SK-N-SH treated with all-trans-retinoic acid at 6 μM for 48 hours (cell line): ENCODE results near the gene EXOSC9.

ENCODE experiments used
- ATAC-seq: fragments of 200-7000 bp; cut with Tn5 transposase; 3 replicates; pipeline ENCODE4 v1.9.1; 2020; ENCODE audit warnings: mild to moderate bottlenecking, moderate library complexity
- ARNTL ChIP-seq: fragments of 450-650 bp; formaldehyde crosslinking; IDR thresholded peaks from 2 replicates; pipeline ENCODE4 v1.5.0; 2020; ENCODE audit warnings: low read depth, mild to moderate bottlenecking, moderate library complexity, borderline replicate concordance
- CREB5 ChIP-seq: fragments of 250-450 bp; sonication (Bioruptor Pico); IDR thresholded peaks from 2 replicates; pipeline ENCODE4 v1.5.1; 2020; ENCODE audit warnings: low read depth, mild to moderate bottlenecking, moderate library complexity
- CSDC2 ChIP-seq: fragments of 250-450 bp; sonication (Bioruptor Pico); IDR thresholded peaks from 2 replicates; pipeline ENCODE4 v1.5.0; 2020; ENCODE audit warnings: mild to moderate bottlenecking, moderate library complexity
- CSRNP3 ChIP-seq: fragments of 250-450 bp; sonication (Bioruptor Pico); IDR thresholded peaks from 2 replicates; pipeline ENCODE4 v1.5.1; 2021; ENCODE audit warnings: mild to moderate bottlenecking, moderate library complexity
- ESRRG ChIP-seq: fragments of 250-450 bp; sonication (Bioruptor Pico); IDR thresholded peaks from 2 replicates; pipeline ENCODE4 v1.6.1; 2021; ENCODE audit warnings: mild to moderate bottlenecking
- GLIS3 ChIP-seq: fragments of 250-450 bp; sonication (Bioruptor Pico); IDR thresholded peaks from 2 replicates; pipeline ENCODE4 v1.5.0; 2020; ENCODE audit warnings: mild to moderate bottlenecking, moderate library complexity
- ISL1 ChIP-seq: fragments of 250-450 bp; sonication (Bioruptor Pico); IDR thresholded peaks from 2 replicates; pipeline ENCODE4 v2.1.2; 2022; ENCODE audit warnings: mild to moderate bottlenecking, moderate library complexity
- OSR1 ChIP-seq: fragments of 250-450 bp; sonication (Bioruptor Pico); IDR thresholded peaks from 2 replicates; pipeline ENCODE4 v1.8.0; 2022; ENCODE audit warnings: moderate library complexity, mild to moderate bottlenecking, inconsistent platforms
- PATZ1 ChIP-seq: fragments of 250-450 bp; sonication (Bioruptor Pico); IDR thresholded peaks from 2 replicates; pipeline ENCODE4 v1.8.0; 2020; ENCODE audit warnings: mild to moderate bottlenecking, moderate library complexity, borderline replicate concordance
- POU6F1 ChIP-seq: fragments of 250-450 bp; sonication (Bioruptor Pico); IDR thresholded peaks from 2 replicates; pipeline ENCODE4 v1.8.0; 2021; ENCODE audit warnings: low read depth, mild to moderate bottlenecking, moderate library complexity, borderline replicate concordance
- PPARA ChIP-seq: fragments of 250-450 bp; sonication (Bioruptor Pico); IDR thresholded peaks from 2 replicates; pipeline ENCODE4 v1.5.0; 2020; ENCODE audit warnings: mild to moderate bottlenecking, borderline replicate concordance
- RARB ChIP-seq: fragments of 250-450 bp; sonication (Bioruptor Pico); IDR thresholded peaks from 2 replicates; pipeline ENCODE4 v1.8.0; 2021; ENCODE audit warnings: mild to moderate bottlenecking, moderate library complexity
- SNAI2 ChIP-seq: fragments of 250-450 bp; sonication (Bioruptor Pico); IDR thresholded peaks from 2 replicates; pipeline ENCODE4 v1.5.0; 2020; ENCODE audit warnings: mild to moderate bottlenecking, moderate library complexity
- TCF4 ChIP-seq: fragments of 250-450 bp; sonication (Bioruptor Pico); IDR thresholded peaks from 2 replicates; pipeline ENCODE4 v1.8.0; 2021; ENCODE audit warnings: mild to moderate bottlenecking, moderate library complexity, borderline replicate concordance
- TSHZ2 ChIP-seq: fragments of 250-450 bp; sonication (Bioruptor Pico); IDR thresholded peaks from 2 replicates; pipeline ENCODE4 v1.5.0; 2020; ENCODE audit warnings: mild to moderate bottlenecking, moderate library complexity
- ZC3H10 ChIP-seq: fragments of 250-450 bp; sonication (Bioruptor Pico); IDR thresholded peaks from 2 replicates; pipeline ENCODE4 v1.5.1; 2021; ENCODE audit warnings: mild to moderate bottlenecking, moderate library complexity
- ZFP3 ChIP-seq: fragments of 250-450 bp; sonication (Bioruptor Pico); IDR thresholded peaks from 2 replicates; pipeline ENCODE4 v1.5.0; 2020; ENCODE audit warnings: mild to moderate bottlenecking, moderate library complexity
- ZFP30 ChIP-seq: fragments of 450-650 bp; formaldehyde crosslinking; IDR thresholded peaks from 2 replicates; pipeline ENCODE4 v1.5.0; 2022; ENCODE audit warnings: mild to moderate bottlenecking, moderate library complexity
- ZNF565 ChIP-seq: fragments of 450-650 bp; formaldehyde crosslinking; conservative IDR thresholded peaks from 2 replicates; pipeline ENCODE4 v1.5.0; 2020; ENCODE audit warnings: low read depth, mild to moderate bottlenecking, moderate library complexity
- ZNF8 ChIP-seq: fragments of 450-650 bp; formaldehyde crosslinking; IDR thresholded peaks from 2 replicates; pipeline ENCODE4 v1.5.0; 2020; ENCODE audit warnings: mild to moderate bottlenecking, moderate library complexity

The EXOSC9 gene

GRCh38 chr4:121806411-121806810 lies 5.3 kb downstream of the EXOSC9 start:
- no peak for ATAC-seq
- TF ChIP-seq ZFP3 (CRISPR knock-in tag) = no peak
- TF ChIP-seq CSDC2 (CRISPR knock-in tag) = no peak

- ATAC-seq = no peak
- no peak for TF ChIP-seq CREB5 (CRISPR knock-in tag)
- no peak for TF ChIP-seq CSRNP3 (CRISPR knock-in tag)
- TF ChIP-seq ZNF8 (CRISPR knock-in tag) = no peak
- no peak for TF ChIP-seq ZFP30 (CRISPR knock-in tag)
- TF ChIP-seq ZNF565 (CRISPR knock-in tag) = no peak
Observed at GRCh38 chr4:121811122-121811521, 10.0 kb downstream of the EXOSC9 start.

GRCh38 chr4:121814756-121815155 lies 13.6 kb downstream of the EXOSC9 start:
- ATAC-seq = peak; percentile 26
- no peak for TF ChIP-seq TCF4 (CRISPR knock-in tag)
- TF ChIP-seq PATZ1 (CRISPR knock-in tag) = no peak
- TF ChIP-seq ISL1 (CRISPR knock-in tag) = no peak
- TF ChIP-seq TSHZ2 (CRISPR knock-in tag) = no peak
- TF ChIP-seq SNAI2 = no peak
- no peak for TF ChIP-seq RARB (CRISPR knock-in tag)
- TF ChIP-seq GLIS3 (CRISPR knock-in tag) = no peak
- no peak for TF ChIP-seq CSDC2 (CRISPR knock-in tag)
- no peak for TF ChIP-seq CSRNP3 (CRISPR knock-in tag)
- no peak for TF ChIP-seq PPARA (CRISPR knock-in tag)
- no peak for TF ChIP-seq CREB5 (CRISPR knock-in tag)
- TF ChIP-seq ZC3H10 = no peak
- no peak for TF ChIP-seq ESRRG (CRISPR knock-in tag)
- no peak for TF ChIP-seq OSR1 (CRISPR knock-in tag)
- TF ChIP-seq POU6F1 (CRISPR knock-in tag) = no peak
- TF ChIP-seq ARNTL (CRISPR knock-in tag) = no peak
